Activated CD4-positive, alpha-beta T cell treated with anti-CD3 and anti-CD28 coated beads for 36 hours (primary cell): ENCODE data around the gene EIF4A3. TPM values are rescaled to one million over a fixed set of nuclear protein-coding genes. Genes with fewer than 3 reads are reported as not detected.
A peak's percentile ranks its signal among the peaks of the same experiment; 100 is the strongest.

ENCODE experiments used
- ATAC-seq: fragments of 200-7000 bp; cut with Tn5 transposase; one replicate; pipeline ENCODE4 v1.10.0; 2021; ENCODE audit warnings: mild to moderate bottlenecking, moderate library complexity
- CTCF ChIA-PET: fragments of 350-600 bp; sonication (Branson Sonifier 250); formaldehyde crosslinking; loops from one replicate; lab custom pipeline; 2021; ENCODE audit warnings: antibody characterized with exemption; lab: Charles Lee
- POLR2A ChIA-PET: fragments of 350-600 bp; sonication (Branson Sonifier 250); formaldehyde crosslinking; loops from one replicate; lab custom pipeline; 2021; ENCODE audit warnings: antibody characterized with exemption, inconsistent platforms; lab: Charles Lee
- DNase-seq: peaks from one replicate; pipeline ENCODE4 v3.0.0-alpha.2; 2020
- H3K27ac Mint-ChIP-seq: one replicate; pipeline ENCODE4 v1.8.0; 2021; ENCODE audit warnings: mixed read lengths
- H3K27me3 Mint-ChIP-seq: one replicate; pipeline ENCODE4 v1.8.0; 2021; ENCODE audit warnings: mixed read lengths
- H3K36me3 Mint-ChIP-seq: one replicate; pipeline ENCODE4 v1.8.0; 2021; ENCODE audit warnings: low read depth, mixed read lengths
- H3K4me1 Mint-ChIP-seq: one replicate; pipeline ENCODE4 v1.8.0; 2021; ENCODE audit warnings: mixed read lengths
- H3K4me3 Mint-ChIP-seq: one replicate; pipeline ENCODE4 v1.8.0; 2021; ENCODE audit warnings: mild to moderate bottlenecking, moderate library complexity, mixed read lengths
- H3K9me3 Mint-ChIP-seq: one replicate; pipeline ENCODE4 v1.8.0; 2021; ENCODE audit warnings: low read depth, mixed read lengths
- intact Hi-C, 2 experiments: fragments of 100-400 bp; cut with DNase I in 1 of 2; cut with micrococcal nuclease in 1 of 2; formaldehyde crosslinking; loops; one replicate each; pipeline versions ENCODE4 v1.14.2 to v1.15.1; 2022 to 2024; cut with DNase I, micrococcal nuclease
- total RNA-seq, 2 experiments: library from RNA; stranded (reverse); gene quantifications; one replicate each; pipeline ENCODE4 v1.2.3, GENCODE V29; 2021

The EIF4A3 gene
- 100 to 1,000 TPM; 103 to 141 TPM for total RNA-seq

DNA sequence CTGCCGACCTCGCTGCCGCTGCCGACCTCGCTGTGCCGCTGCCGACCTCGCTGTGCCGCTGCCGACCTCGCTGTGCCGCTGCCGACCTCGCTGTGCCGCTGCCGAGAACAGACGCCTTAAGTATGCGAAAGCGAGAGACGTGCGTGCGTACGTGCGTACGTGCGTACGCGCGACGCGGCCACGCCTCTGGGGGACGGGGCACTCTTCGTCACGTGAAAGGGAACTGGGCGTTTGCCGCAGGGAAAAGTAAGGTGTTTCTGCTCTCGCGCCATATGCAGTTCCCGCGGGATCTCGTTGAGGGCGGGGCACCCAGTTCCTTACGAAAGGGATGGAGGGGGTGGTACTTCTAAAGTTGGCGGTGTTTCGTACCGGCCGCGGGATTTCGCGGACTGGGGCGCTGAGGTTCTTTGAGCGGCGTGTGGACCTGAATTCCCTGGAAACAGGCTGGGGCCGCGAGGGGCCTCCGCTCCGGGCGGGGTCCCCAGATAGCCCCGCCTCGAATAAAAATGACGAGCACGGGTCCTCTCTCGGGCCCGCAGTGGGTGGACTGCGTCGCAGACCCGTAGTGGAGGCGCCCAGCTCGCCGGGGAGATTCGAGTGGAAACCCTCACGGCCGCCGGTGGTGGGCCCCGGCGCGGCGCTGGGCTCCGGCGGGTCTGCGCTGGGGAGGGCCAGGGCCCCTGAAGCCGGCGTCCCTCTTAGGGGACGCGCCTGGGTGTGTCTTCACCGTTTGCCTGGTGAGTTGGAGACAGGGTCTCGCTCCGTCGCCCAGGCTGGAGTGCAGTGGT, at the start of gene EIF4A3:
EIF4A3 (minus strand) TSS at position 94 of the 788 bp plus-strand sequence. CDS start 167 bp downstream, outside the sequence.
- peaks cover 28% of the 10 kb centered on the region for H3K36me3 Mint-ChIP-seq
- no peaks in the 10 kb centered on the region for H3K27me3 Mint-ChIP-seq
- no peaks in the 10 kb centered on the region for H3K9me3 Mint-ChIP-seq
- ATAC-seq: peak; percentile 91
- ChIA-PET CTCF (no interaction called here), POLR2A (interaction anchor here (2.2 kb wide), 1 partner anchor 14 kb away, joined by 12 read pairs; no protein-coding TSS in a partner anchor)
- peak within 1 kb of the TSS; percentile 93 for H3K27ac Mint-ChIP-seq
- H3K4me3 Mint-ChIP-seq: peak within 1 kb of the TSS; percentile 77
- intact Hi-C loops: loop anchor here (1.0 to 5.0 kb wide), 12 partner anchors 45 to 350 kb away; partner anchors contain the start of genes GAA (in 2 of the 2), CBX8 (in 1 of the 2), CCDC40 (in 1 of the 2) and ENDOV (in 1 of the 2)
- H3K4me1 Mint-ChIP-seq: peaks cover 43% of the 10 kb centered on the region
- peak; percentile 99 for DNase-seq

DNA sequence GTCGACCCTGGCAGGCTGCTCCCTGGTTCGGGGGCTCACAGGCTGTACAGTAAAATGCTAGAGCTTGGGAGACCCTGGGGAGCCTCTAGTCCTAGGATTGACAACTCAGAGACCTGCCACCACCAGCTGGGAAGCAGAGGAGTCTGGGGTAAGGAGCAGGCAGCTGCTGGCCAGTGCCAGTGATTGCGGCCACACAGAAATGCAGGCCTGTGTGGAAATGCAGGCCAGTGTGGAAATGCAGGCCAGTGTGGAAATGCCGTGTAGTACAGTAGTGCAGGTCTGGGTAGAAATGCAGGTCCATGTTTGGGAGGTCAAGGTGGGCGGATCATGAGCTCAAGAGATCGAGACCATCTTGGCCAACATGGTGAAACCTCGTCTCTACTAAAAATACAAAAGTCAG, 49.7 kb upstream of the EIF4A3 start:
- ChIA-PET POLR2A (interaction anchor here (0.6 kb wide), 1 partner anchor 55 kb away, joined by 3 read pairs; no protein-coding TSS in a partner anchor), CTCF (interaction anchor here (0.6 to 1.9 kb wide), 11 partner anchors 9 to 437 kb away, joined by 3 to 9 read pairs (median 4); partner anchors contain the start of gene GAA)
- ATAC-seq: no peak
- intact Hi-C loops: loop anchor here (1.0 to 10.0 kb wide), 6 partner anchors 56 to 219 kb away; partner anchors contain the start of gene ENDOV (in 1 of the 2)
- Mint-ChIP-seq H3K4me3 (no peak overlapping the region), H3K27me3 (peaks cover 3% of the 10 kb centered on the region), H3K9me3 (no peaks in the 10 kb centered on the region), H3K27ac (no peak overlapping the region), H3K4me1 (no peaks in the 10 kb centered on the region), H3K36me3 (no peaks in the 10 kb centered on the region)
- DNase-seq: no peak

DNA sequence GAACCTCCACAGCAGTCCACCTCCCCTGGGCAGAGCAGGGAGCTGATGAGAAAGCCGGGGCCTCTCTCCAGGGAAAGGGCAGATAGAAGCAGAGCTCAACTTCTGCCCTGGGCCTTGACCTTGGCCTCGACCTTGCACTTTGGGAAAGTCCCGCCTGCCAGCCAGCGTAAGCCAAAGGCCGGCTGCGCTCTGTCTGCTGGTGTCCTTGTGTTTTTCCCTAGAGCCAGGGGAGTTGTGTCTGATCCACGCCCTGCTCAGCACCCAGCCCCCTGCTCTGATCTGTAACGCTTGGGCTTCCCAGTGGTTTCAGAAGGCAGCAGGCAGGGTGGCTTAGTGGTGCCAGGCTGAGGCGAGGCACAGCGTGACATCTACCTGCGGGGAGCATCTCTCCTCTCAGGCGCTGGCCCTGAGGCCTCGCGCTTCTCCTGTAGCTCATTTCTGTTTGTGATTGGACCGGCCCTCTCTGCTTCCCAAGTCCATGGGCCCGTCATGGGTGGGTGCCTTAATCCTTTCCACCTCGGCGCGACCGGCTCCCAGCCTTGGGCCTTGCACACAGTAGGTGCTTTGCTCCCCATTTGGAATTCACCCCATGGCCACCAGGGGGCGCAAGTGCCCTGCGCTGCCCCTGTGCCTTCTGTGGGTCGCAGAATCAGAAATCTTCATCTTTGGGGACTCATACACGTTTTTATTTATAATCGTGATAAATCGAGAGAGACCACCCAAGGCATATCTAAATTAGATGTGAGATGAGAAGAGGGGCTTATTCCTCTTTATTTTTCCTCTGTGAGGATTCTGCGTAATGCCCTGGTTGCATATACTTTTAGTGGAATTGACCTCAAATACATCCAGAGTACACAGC, 49.0 kb upstream of the EIF4A3 start:
- ChIA-PET POLR2A (no interaction called here), CTCF (interaction anchor here (0.6 to 1.9 kb wide), 14 partner anchors 8 to 436 kb away, joined by 3 to 9 read pairs (median 4); partner anchors contain the start of gene GAA)
- Mint-ChIP-seq H3K27ac (no peak overlapping the region), H3K4me1 (no peaks in the 10 kb centered on the region), H3K27me3 (peaks cover 3% of the 10 kb centered on the region), H3K4me3 (no peak overlapping the region), H3K36me3 (no peaks in the 10 kb centered on the region), H3K9me3 (no peaks in the 10 kb centered on the region)
- ATAC-seq: peak; percentile 53
- intact Hi-C loops: loop anchor here (1.0 to 10.0 kb wide), 6 partner anchors 57 to 219 kb away; partner anchors contain the start of gene ENDOV (in 1 of the 2)
- peak; percentile 74 for DNase-seq

DNA sequence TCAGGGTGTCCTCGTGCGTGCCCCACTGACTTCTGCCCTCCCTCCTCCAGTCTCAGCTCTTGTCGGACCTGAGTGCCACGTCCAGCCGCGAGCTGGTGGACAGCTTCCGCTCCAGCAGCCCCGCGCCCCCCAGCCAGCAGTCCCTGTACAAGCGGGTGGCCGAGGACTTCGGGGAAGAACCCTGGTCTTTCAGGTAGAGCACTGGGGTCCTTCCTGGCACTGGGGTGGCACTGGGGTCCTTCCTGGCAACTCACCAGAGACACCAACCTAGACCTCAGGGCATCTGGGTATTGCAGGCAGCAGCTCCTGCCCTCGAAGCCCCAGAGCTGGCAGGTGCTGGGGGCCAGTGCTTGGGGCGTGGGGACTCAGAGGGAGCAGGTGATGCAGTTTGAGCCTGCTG, 48.2 kb upstream of the EIF4A3 start:
- no peaks in the 10 kb centered on the region for H3K36me3 Mint-ChIP-seq

DNA sequence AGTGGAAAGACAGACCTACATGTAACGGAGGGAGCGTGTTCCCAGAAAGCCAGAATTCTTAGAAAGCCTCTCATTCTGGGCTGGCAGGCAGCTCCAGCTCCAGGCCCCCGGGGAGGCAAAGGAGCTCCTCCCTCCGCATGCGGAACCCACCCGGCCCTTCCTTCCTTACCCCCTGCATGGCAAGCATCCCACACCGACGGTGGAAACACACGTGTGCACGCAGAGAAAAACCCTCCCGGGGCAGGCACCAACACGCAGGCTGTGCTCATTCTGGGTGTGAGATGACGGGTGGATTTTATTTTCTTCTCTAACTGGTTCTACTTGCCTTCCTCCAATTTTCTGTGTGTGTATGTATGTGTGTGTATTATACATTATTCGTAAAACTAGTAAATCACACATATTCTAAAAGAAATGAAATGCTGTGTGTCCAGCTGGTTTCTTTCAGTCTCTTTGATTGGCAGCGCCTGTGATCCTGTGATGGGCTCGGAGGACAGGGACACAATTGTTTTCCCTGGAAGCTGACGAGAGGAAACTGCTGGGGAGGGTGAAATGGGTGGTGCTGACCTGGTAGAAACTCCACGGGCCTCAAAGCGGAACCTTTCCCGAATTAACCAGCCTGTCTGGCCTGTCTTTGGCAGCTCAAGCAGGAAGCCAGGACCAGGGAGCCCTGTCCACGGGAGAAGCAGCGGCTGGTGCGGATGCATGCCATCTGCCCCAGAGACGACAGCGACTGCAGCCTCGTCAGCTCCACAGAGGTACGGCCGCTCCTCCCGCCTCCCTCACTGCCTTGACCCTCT, 45.1 kb upstream of the EIF4A3 start:
- Mint-ChIP-seq H3K4me3 (no peak overlapping the region), H3K4me1 (no peaks in the 10 kb centered on the region), H3K36me3 (no peaks in the 10 kb centered on the region), H3K27me3 (peaks cover 4% of the 10 kb centered on the region), H3K9me3 (no peaks in the 10 kb centered on the region), H3K27ac (no peak overlapping the region)
- no peak for ATAC-seq
- intact Hi-C loops: loop anchor here in 1 of 2 experiments (10.0 kb wide), 1 partner anchor 193 kb away; no protein-coding TSS in a partner anchor
- CTCF ChIA-PET: interaction anchor here (0.6 to 1.4 kb wide), 4 partner anchors 16 to 111 kb away, joined by 3 to 4 read pairs (median 3); no protein-coding TSS in a partner anchor
- POLR2A ChIA-PET: interaction anchor here (0.6 kb wide), 1 partner anchor 28 kb away, joined by 3 read pairs; no protein-coding TSS in a partner anchor
- DNase-seq: no peak

More for the DNA sequence above, 48.2 kb upstream of the EIF4A3 start:
- no peak overlapping the region for H3K27ac Mint-ChIP-seq
- H3K9me3 Mint-ChIP-seq: no peaks in the 10 kb centered on the region
- H3K4me3 Mint-ChIP-seq: no peak overlapping the region
- no peaks in the 10 kb centered on the region for H3K4me1 Mint-ChIP-seq
- DNase-seq (no peak), ATAC-seq (no peak)
- ChIA-PET CTCF (interaction anchor here (0.7 to 1.1 kb wide), 2 partner anchors 59 to 168 kb away, joined by 3 to 4 read pairs; no protein-coding TSS in a partner anchor), POLR2A (no interaction called here)
- H3K27me3 Mint-ChIP-seq: peaks cover 3% of the 10 kb centered on the region
- intact Hi-C loops: loop anchor here (5.0 to 10.0 kb wide), 2 partner anchors 167 to 190 kb away; no protein-coding TSS in a partner anchor

DNA sequence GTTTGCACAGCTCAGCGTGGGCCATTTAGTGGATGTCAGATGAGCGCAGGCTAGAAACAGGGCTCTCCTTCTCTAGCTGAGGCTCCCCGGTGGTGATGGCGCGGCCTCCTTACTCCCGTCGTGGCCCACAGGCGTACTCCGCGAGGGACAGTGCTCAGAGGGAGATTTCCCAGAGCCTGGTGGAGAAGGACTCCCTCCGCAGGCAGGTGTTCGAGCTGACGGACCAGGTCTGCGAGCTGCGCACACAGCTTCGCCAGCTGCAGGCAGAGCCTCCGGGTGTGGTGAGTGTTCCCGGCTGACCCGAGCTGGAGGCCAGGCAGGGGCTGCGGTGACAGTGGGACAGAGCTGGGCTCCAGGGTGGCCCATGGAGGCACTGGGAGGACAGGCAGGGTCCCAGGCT, 44.3 kb upstream of the EIF4A3 start:
- Mint-ChIP-seq H3K27me3 (peaks cover 5% of the 10 kb centered on the region), H3K36me3 (no peaks in the 10 kb centered on the region), H3K4me1 (no peaks in the 10 kb centered on the region), H3K9me3 (no peaks in the 10 kb centered on the region), H3K27ac (no peak overlapping the region), H3K4me3 (no peak overlapping the region)
- DNase-seq: no peak
- intact Hi-C loops: loop anchor here in 1 of 2 experiments (10.0 kb wide), 1 partner anchor 194 kb away; no protein-coding TSS in a partner anchor
- no peak for ATAC-seq
- POLR2A ChIA-PET: interaction anchor here (0.6 kb wide), 1 partner anchor 27 kb away, joined by 3 read pairs; no protein-coding TSS in a partner anchor
- CTCF ChIA-PET: interaction anchor here (1.4 kb wide), 2 partner anchors 62 to 110 kb away, joined by 3 to 4 read pairs; no protein-coding TSS in a partner anchor

DNA sequence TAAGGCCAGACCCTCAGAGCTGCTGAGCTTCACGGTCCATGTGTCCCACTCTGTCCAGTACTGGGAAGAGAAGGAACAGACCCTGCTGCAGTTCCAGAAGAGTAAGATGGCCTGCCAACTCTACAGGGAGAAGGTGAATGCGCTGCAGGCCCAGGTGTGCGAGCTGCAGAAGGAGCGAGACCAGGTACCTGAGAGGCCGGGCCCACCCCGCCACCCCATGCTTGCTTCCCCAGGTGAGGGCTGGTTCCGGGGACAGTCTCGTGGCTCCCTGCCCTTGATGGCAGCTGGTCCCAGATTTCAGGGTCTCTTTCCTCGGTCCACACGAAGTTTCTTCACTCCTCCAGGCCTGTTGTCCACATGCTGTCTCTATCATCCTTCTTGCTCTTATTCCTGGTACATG, 43.8 kb upstream of the EIF4A3 start:
- Mint-ChIP-seq H3K9me3 (no peaks in the 10 kb centered on the region), H3K27ac (no peak overlapping the region), H3K36me3 (no peaks in the 10 kb centered on the region), H3K4me3 (no peak overlapping the region), H3K4me1 (no peaks in the 10 kb centered on the region), H3K27me3 (peaks cover 5% of the 10 kb centered on the region)
- ATAC-seq (no peak), DNase-seq (no peak)
- ChIA-PET POLR2A (no interaction called here), CTCF (interaction anchor here (1.4 kb wide), 1 partner anchor 109 kb away, joined by 4 read pairs; no protein-coding TSS in a partner anchor)
- intact Hi-C loops: loop anchor here in 1 of 2 experiments (10.0 kb wide), 1 partner anchor 194 kb away; no protein-coding TSS in a partner anchor

DNA sequence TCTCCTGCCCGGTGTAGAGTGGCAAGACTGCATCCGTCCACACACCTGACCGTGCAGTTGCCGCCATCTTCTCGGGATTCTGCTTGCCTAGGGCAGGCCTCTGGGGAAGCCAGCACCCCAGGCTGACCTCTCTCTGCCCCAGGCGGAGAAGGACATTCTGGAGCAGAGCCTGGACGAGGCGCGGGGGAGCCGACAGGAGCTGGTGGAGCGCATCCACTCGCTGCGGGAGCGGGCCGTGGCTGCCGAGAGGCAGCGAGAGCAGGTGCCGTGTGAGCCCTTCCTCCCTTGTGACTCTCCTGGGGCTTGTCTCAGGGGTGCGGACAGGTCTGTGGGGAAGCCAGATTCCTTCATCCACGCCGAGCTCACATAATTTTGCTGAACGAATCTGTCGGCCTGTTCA, 42.7 kb upstream of the EIF4A3 start:
- H3K4me1 Mint-ChIP-seq: no peaks in the 10 kb centered on the region
- intact Hi-C loops: loop anchor here in 1 of 2 experiments (10.0 kb wide), 1 partner anchor 195 kb away; no protein-coding TSS in a partner anchor
- H3K27ac Mint-ChIP-seq: no peak overlapping the region
- CTCF ChIA-PET: interaction anchor here (0.6 to 1.0 kb wide), 2 partner anchors 38 to 122 kb away, joined by 3 read pairs; no protein-coding TSS in a partner anchor
- no peak for DNase-seq
- ATAC-seq: no peak
- H3K36me3 Mint-ChIP-seq: no peaks in the 10 kb centered on the region
- peaks cover 5% of the 10 kb centered on the region for H3K27me3 Mint-ChIP-seq
- H3K9me3 Mint-ChIP-seq: no peaks in the 10 kb centered on the region
- POLR2A ChIA-PET: interaction anchor here (0.5 kb wide), 1 partner anchor 198 kb away, joined by 5 read pairs; no protein-coding TSS in a partner anchor
- no peak overlapping the region for H3K4me3 Mint-ChIP-seq

DNA sequence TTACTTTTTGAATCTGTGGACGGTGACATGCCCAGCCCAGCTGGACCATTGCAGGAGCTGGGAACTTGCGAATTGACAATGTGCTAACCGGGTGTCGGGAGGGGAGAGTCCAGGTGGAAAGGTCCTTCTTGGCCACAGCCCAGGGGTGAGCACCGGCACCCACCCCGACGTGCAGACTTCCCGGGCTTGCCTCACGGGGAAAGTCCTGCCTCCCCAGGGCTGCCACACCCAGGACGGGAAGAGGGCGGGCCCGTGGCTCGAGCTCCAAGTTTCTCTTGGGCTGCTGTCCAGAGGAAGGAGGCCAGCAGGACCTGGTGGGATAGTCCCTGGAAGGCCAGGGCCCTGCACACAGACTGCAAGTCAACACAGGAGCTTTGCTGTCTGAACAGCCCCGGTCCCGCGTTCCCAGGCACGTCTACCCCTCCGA, 40.6 kb upstream of the EIF4A3 start:
- H3K36me3 Mint-ChIP-seq: no peaks in the 10 kb centered on the region
- POLR2A ChIA-PET: no interaction called here
- H3K4me1 Mint-ChIP-seq: no peaks in the 10 kb centered on the region
- intact Hi-C loops: no loop called here
- no peak for ATAC-seq
- H3K27ac Mint-ChIP-seq: no peak overlapping the region
- no peak for DNase-seq
- H3K27me3 Mint-ChIP-seq: peaks cover 5% of the 10 kb centered on the region
- H3K4me3 Mint-ChIP-seq: no peak overlapping the region
- no peaks in the 10 kb centered on the region for H3K9me3 Mint-ChIP-seq
- CTCF ChIA-PET: interaction anchor here (0.7 to 2.2 kb wide), 3 partner anchors 10 to 1069 kb away, joined by 3 to 9 read pairs (median 4); no protein-coding TSS in a partner anchor

DNA sequence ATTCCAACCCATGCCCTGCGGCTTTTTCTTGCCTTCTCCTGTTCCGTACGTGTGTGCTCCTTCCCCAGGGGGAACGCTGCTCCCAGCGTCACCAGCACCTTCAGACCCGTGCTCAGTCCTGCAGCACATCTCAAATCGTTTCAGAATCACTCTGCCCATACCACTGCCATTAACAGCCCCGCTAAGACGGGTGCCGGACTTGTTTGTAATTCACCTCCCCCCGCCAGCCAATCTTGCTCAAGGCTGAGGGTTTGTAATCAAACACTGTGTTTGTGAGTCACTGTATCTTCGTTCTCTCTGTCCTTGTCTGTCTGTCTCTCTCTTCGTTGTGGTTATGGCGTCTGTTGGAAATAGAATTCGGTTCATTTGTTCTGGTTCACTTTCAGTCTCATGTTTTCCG, 40.2 kb upstream of the EIF4A3 start:
- intact Hi-C loops: no loop called here
- no peak for ATAC-seq
- Mint-ChIP-seq H3K27me3 (peaks cover 5% of the 10 kb centered on the region), H3K36me3 (no peaks in the 10 kb centered on the region), H3K4me1 (no peaks in the 10 kb centered on the region), H3K4me3 (no peak overlapping the region), H3K27ac (no peak overlapping the region), H3K9me3 (no peaks in the 10 kb centered on the region)
- DNase-seq: no peak
- ChIA-PET POLR2A (no interaction called here), CTCF (interaction anchor here (2.2 kb wide), 1 partner anchor 10 kb away, joined by 9 read pairs; no protein-coding TSS in a partner anchor)
